GM12891 (cell line): ENCODE results near the gene BTNL8.

Source experiments
- DNase-seq: peaks from one replicate; pipeline ENCODE4 v3.0.0; 2011; ENCODE audit warnings: low spot score; ENCODE audit not compliant: insufficient read length
- FAIRE-seq: peaks from 2 replicates; lab custom pipeline; 2011; peaks lifted over from hg19 to GRCh38; lab: Jason Lieb, UNC
- PAX5 ChIP-seq: IDR thresholded peaks from 2 replicates; pipeline ENCODE4 v1.6.1; 2011; ENCODE audit warnings: low read length, moderate library complexity, mild to moderate bottlenecking; ENCODE audit not compliant: insufficient read depth, severe bottlenecking
- POLR2A ChIP-seq: IDR thresholded peaks from 2 replicates; pipeline ENCODE4 v1.6.1; 2011; ENCODE audit warnings: low read depth, low read length, control low read depth
- POLR2AphosphoS5 ChIP-seq: IDR thresholded peaks from 2 replicates; pipeline ENCODE4 v1.6.1; 2011; ENCODE audit warnings: low read depth, low read length, control low read depth
- POU2F2 ChIP-seq: IDR thresholded peaks from 2 replicates; pipeline ENCODE4 v1.6.1; 2011; ENCODE audit warnings: low read depth, mild to moderate bottlenecking, control low read depth, low read length, moderate library complexity
- SPI1 ChIP-seq: IDR thresholded peaks from 2 replicates; pipeline ENCODE4 v1.6.1; 2011; ENCODE audit warnings: low read depth, low read length, control low read depth
- TAF1 ChIP-seq: IDR thresholded peaks from 2 replicates; pipeline ENCODE4 v1.6.1; 2011; ENCODE audit warnings: low read depth, low read length, control low read depth

The BTNL8 gene

DNA sequence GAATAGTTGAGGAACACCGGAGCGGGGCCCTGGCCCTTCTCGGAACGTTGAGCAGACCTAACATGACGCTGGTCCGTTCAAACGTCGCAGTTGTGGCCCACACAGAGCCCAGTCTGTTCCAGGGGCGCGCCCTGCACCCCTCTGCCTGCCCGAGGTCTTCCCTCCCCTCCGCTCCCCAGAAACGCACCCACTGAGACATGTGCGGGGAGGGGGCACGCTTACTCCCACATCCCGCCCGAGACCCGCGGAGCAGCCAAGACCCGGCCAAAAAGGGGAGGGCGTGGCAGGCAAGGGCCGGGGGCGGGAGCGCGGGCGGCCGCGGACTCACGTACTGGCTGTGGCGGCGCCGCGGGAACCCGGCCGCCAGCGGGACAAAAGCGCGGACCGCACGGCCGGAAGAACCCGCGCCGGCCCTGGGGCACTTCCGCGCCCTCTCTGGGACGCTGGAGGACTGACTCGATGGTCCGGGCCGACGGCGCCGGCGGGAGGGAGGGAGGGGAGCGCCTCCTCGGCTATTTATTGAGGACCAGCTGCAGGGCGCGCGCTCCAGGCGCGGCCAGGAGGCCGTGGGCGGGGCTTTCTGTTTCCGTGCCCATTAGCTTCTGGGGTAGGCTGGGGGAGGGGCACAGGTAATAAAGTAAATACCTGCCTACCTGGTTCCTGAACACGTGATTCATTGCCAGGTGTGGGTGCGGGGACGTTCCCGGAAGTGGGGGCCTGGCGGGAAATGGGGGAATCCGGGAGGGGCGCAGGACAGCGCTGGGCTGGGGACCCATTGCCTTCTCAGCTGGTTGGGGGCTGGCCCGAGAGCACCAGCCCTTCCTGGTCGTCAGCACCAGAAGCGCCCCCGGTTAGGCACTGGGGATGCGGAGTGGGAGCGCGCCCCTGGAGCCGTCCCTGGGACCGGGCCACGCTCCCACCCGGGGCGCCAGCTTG lies 37.8 kb upstream of the BTNL8 start, which contains the start of gene ZFP62:
Gene ZFP62, minus strand, starts transcription at position 390 of the 936 bp plus-strand sequence. Its CDS starts 57 bp downstream, at position 333.
- FAIRE-seq (peak; percentile 91), DNase-seq (peak; percentile 81)
- peak; percentile 54; the same call in 1 of the 2 replicates for TF ChIP-seq POLR2A
- no peak; the same call in 1 of the 2 replicates for TF ChIP-seq POU2F2
- TF ChIP-seq POLR2AphosphoS5, result peak; percentile 27; the same call in 1 of the 2 replicates
- TF ChIP-seq SPI1, result peak; percentile 42; the same call in 1 of the 2 replicates
- TF ChIP-seq TAF1, result no peak; the same call in none of the 2 replicates
- TF ChIP-seq PAX5, result no peak

DNA sequence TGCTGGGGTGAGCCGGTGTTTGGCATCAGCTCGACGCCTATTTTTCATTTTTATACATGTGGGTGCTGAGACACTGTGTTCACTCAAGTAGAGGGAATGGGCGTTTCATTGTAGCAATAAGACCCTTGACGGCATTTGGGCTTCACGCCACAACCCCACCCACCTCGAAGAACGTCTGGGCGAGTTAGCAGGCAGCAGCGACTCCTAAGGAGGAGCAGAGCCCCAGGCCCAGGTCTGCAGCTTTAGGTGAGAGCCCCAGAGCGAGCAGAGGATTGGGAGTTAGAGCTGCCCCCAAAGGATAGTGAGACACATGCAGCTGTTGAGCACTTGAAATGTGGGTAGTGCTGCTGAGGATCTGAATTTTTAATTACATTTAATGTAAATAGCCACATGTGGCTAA lies 36.3 kb upstream of the BTNL8 start:
- FAIRE-seq (no peak), DNase-seq (no peak)
- TF ChIP-seq POLR2AphosphoS5 (no peak), PAX5 (no peak), POLR2A (no peak), POU2F2 (no peak), TAF1 (no peak), SPI1 (no peak)

DNA sequence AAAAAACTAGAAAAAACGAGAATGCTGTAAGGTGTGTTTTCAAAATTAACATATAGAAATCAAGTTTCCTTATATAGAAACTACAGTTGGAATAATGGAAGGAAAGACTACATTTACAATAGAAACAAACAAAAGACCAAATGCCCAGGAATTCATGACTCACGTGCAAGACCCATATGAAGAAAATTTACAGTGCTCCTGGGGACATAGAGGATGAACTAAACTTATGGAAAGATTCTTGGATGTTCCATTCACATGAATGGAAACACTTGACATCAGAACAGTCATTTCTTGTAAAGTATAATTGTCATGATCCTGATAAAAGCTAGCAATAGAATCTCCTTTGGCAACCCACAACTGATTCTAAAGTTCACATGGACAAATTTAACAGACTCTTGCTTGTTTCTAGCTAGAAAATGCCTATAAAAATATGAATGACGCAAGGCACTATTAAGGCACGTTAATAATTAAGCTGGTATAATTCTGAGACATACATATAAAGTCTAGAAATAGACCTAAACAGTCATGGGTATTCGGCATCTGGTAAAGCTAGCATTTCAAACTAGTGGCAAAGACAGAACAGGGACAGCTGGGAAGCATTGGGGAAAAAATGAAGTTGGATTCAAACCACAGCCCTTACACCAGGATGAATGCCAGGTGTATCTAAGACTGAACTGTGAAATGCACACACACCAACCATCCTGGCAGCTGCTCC lies 32.8 kb upstream of the BTNL8 start:
- DNase-seq, result no peak

DNA sequence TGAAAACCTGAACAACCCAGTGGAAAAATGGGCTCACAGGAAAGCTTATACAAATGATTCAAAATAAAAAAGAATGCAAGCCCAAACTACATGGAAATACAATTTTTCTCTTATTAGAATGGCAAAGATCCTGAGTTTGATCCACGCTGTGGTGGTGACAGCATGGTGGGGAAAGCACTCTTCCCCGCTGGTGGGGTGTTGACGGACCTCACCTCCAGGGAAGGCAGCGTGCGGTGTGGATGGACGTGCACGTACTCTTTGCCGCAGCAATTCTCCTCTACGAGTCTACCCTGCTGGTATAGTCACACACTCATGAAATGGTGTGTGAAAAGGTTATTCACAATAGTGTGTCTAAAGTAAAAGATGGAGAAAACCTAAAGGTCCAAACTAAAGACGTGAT lies 32.0 kb upstream of the BTNL8 start:
- no peak for FAIRE-seq
- DNase-seq, result no peak
- TF ChIP-seq POU2F2 (no peak), POLR2A (no peak), TAF1 (no peak), PAX5 (no peak), POLR2AphosphoS5 (no peak)

More for the DNA sequence above, 32.8 kb upstream of the BTNL8 start:
- TF ChIP-seq TAF1 (no peak), SPI1 (no peak), POU2F2 (no peak), POLR2A (no peak), POLR2AphosphoS5 (no peak), PAX5 (no peak)
- FAIRE-seq, result no peak

DNA sequence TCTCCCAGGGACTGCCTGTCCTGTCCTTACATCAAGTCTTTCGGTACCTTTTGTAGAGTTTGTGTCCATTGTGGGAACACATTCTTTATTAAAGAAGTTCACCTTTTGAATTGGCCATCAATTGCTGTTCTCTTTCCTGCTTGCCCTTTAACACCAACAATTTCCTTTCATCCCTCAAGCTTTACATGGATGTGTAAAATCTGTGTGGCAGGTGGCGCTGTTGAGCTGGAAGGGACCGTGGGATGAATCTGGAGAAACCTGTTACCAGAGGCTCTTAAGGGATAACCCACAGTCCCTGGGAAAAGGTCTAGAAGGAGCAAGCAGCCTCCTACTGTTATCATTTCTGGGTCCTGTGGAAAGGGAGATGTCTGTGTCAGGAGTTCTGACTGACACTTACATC lies 30.0 kb upstream of the BTNL8 start:
- peak; percentile 20 for DNase-seq
- peak; percentile 89 for FAIRE-seq
- no peak for TF ChIP-seq PAX5
- TF ChIP-seq TAF1, result no peak
- no peak for TF ChIP-seq SPI1
- no peak for TF ChIP-seq POLR2A
- no peak for TF ChIP-seq POU2F2
- TF ChIP-seq POLR2AphosphoS5, result no peak

DNA sequence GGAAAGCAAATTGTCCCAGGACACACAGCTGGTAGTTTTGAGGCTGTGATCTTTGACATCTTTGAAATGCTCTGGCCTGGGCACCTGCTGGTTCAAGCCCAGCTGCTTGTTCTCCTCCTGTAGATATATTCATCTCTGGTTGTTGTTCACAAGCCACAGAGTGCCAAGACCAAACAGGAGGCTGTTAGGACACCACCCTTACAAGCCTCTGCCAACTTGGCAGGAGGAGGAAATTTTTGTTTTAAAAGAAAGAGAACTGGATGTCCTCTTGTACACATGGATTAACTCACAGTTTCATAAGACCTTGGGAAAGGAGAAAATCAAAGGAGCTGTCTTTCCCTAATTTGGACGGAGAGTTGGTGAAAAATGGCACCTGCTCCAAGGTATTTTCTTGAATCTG lies 29.4 kb upstream of the BTNL8 start:
- TF ChIP-seq SPI1 (no peak), POU2F2 (no peak), PAX5 (no peak), POLR2A (no peak), POLR2AphosphoS5 (no peak), TAF1 (no peak)
- FAIRE-seq, result no peak
- no peak for DNase-seq

DNA sequence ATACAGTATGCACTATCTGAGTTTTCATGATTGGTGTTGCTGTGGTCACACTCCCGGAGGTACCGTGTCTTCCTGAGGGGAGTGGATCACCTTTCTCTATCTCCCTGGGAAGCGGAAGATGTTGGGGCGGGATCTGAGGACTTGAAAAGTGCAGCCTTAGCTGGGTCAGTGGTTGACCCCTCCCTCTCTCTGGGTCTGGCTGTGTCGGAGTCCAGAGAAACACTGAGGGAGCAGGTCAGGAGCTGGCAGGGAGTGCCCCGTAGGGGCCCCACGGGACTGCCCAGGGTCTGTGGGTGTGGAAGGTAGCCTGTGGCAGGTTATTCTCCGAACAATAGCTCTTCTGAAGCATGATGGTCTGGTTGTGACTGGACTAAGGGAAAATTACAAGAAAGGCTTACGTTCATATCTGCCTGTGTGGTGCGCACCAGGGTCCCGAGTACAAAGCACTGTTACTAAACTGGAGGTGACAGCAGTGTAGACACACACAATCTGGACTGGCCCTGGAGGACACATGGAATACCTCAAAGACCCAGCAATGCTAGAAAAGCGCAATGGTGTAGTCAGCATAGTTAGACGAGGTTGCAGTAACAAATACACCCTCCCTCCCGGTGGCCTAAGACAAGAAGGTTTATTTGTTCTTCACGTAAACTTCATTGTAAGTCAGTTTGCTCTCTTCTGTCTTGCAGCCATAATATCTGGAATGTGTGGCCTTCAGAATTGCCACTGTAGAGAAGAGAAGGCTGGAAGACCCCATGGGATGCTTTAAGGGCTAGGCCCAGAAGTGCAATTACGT lies 28.5 kb upstream of the BTNL8 start:
- no peak for FAIRE-seq
- TF ChIP-seq SPI1 (no peak), TAF1 (no peak)

DNA sequence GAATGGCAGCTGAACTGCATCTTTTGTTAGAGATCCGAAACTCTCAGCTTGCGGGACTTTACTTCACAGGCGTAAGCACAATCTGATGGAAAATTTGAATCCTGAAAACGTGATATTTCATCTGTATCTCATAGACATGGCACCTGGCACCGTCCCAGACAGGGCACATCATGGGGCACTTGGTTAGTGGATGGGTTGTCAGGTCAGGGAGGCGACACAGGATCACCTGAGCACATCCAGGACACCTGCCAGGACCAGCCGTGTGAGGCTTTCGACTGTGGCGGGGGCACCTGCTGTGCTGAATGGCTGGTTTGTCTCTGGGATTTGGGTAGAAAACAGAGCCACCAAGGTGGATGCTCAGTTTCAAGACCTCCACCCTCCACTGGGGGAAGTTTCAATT lies 26.5 kb upstream of the BTNL8 start:
- DNase-seq (no peak), FAIRE-seq (no peak)
- TF ChIP-seq POU2F2, result no peak
- no peak for TF ChIP-seq SPI1
- TF ChIP-seq TAF1, result no peak
- no peak for TF ChIP-seq POLR2AphosphoS5

More for the DNA sequence above, 28.5 kb upstream of the BTNL8 start:
- no peak for DNase-seq
